Astrocyte (in vitro differentiated cells and primary cell): ENCODE data around the gene ALPP.

Experiments used
- EZH2 ChIP-seq: IDR thresholded peaks from 2 replicates; pipeline ENCODE4 v1.6.1; 2012; ENCODE audit warnings: mild to moderate bottlenecking, low read length, inconsistent platforms; ENCODE audit not compliant: insufficient read depth
- TF ChIP-seq, protein P1 (sequence below): IDR thresholded peaks from 2 replicates; pipeline ENCODE4 v1.5.1; 2011; ENCODE audit warnings: low read depth, mild to moderate bottlenecking, inconsistent platforms, low read length, moderate library complexity; ENCODE audit not compliant: insufficient read depth

DNA sequence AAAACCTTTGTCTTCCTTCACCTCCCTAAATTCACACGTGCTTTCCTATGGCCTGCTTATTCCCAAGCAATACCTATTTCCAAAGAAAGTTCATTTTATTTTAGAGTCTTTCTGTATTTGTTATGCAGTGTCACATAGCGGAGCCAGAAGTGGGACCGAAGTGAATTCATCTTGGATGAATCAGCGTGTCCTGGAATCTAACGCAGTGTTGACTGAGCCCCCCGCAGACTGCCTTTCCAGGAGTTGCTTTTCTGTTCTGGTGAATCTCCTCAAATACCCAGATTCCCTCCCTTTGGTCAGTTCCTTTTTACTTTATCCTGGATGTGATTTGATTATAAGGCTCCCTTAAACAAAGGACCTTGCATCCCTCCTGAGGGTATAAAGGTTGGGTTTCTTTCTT, 10.8 kb downstream of the ALPP start:
- TF ChIP-seq, protein P1, sequence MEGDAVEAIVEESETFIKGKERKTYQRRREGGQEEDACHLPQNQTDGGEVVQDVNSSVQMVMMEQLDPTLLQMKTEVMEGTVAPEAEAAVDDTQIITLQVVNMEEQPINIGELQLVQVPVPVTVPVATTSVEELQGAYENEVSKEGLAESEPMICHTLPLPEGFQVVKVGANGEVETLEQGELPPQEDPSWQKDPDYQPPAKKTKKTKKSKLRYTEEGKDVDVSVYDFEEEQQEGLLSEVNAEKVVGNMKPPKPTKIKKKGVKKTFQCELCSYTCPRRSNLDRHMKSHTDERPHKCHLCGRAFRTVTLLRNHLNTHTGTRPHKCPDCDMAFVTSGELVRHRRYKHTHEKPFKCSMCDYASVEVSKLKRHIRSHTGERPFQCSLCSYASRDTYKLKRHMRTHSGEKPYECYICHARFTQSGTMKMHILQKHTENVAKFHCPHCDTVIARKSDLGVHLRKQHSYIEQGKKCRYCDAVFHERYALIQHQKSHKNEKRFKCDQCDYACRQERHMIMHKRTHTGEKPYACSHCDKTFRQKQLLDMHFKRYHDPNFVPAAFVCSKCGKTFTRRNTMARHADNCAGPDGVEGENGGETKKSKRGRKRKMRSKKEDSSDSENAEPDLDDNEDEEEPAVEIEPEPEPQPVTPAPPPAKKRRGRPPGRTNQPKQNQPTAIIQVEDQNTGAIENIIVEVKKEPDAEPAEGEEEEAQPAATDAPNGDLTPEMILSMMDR: no peak
- no peak for TF ChIP-seq EZH2
